GM19452 (cell line): ENCODE data around the gene GPRIN2.
"Not testable (repeated sequence)": the region's sequence is repeated elsewhere in the genome, so short reads cannot be mapped to it uniquely, and the experiment has no call there.

Experiments used
- ATAC-seq: cut with Tn5 transposase; IDR thresholded peaks from one replicate; pipeline ENCODE4 v1.9.1; 2021; ENCODE audit not compliant: unreplicated experiment

Gene GPRIN2

GRCh38 chr10:46556515-46557318 is at the start of gene GPRIN2:
GPRIN2 (minus strand) TSS chr10:46556658; CDS start chr10:46550736, 5,922 bp downstream.
- no peak for ATAC-seq

- ATAC-seq, result not testable (repeated sequence)
Measured at GRCh38 chr10:46600516-46600915, 44.1 kb upstream of the GPRIN2 start.

- peak; percentile 86 for ATAC-seq
Measured at GRCh38 chr10:46597616-46598246, 41.3 kb upstream of the GPRIN2 start.

GRCh38 chr10:46596570-46596969 is 40.1 kb upstream of the GPRIN2 start:
- not testable (repeated sequence) for ATAC-seq

GRCh38 chr10:46594453-46595063 is 38.1 kb upstream of the GPRIN2 start:
- ATAC-seq, result not testable (repeated sequence)

- ATAC-seq, result not testable (repeated sequence)
Measured at GRCh38 chr10:46593307-46593706, 36.8 kb upstream of the GPRIN2 start.

- ATAC-seq, result not testable (repeated sequence)
Measured at GRCh38 chr10:46591053-46591452, 34.6 kb upstream of the GPRIN2 start.

GRCh38 chr10:46589589-46589988 is 33.1 kb upstream of the GPRIN2 start:
- not testable (repeated sequence) for ATAC-seq

- ATAC-seq, result not testable (repeated sequence)
Measured at GRCh38 chr10:46588221-46588620, 31.8 kb upstream of the GPRIN2 start.

GRCh38 chr10:46587546-46587945 is 31.1 kb upstream of the GPRIN2 start:
- ATAC-seq, result not testable (repeated sequence)

- not testable (repeated sequence) for ATAC-seq
Measured at GRCh38 chr10:46585246-46585645, 28.8 kb upstream of the GPRIN2 start.

- ATAC-seq, result not testable (repeated sequence)
Measured at GRCh38 chr10:46584196-46584595, 27.7 kb upstream of the GPRIN2 start.

GRCh38 chr10:46582568-46582967 is 26.1 kb upstream of the GPRIN2 start:
- ATAC-seq, result not testable (repeated sequence)

GRCh38 chr10:46581997-46582396 is 25.5 kb upstream of the GPRIN2 start:
- ATAC-seq, result not testable (repeated sequence)

- ATAC-seq, result not testable (repeated sequence)
Measured at GRCh38 chr10:46579378-46579777, 22.9 kb upstream of the GPRIN2 start.

- ATAC-seq, result not testable (repeated sequence)
Measured at GRCh38 chr10:46578474-46579178, 22.2 kb upstream of the GPRIN2 start, which contains the start of gene SYT15. SYT15 (plus strand) TSS chr10:46579128; CDS start chr10:46579169, 41 bp downstream.

- ATAC-seq, result not testable (repeated sequence)
Measured at GRCh38 chr10:46577624-46578473, 21.4 kb upstream of the GPRIN2 start.

GRCh38 chr10:46573884-46574283 is 17.4 kb upstream of the GPRIN2 start:
- ATAC-seq, result not testable (repeated sequence)

- not testable (repeated sequence) for ATAC-seq
Measured at GRCh38 chr10:46573314-46573713, 16.9 kb upstream of the GPRIN2 start.

- ATAC-seq, result not testable (repeated sequence)
Measured at GRCh38 chr10:46572765-46573164, 16.3 kb upstream of the GPRIN2 start.
